Left lung (tissue), 10 donors: Measurements from ENCODE around the gene S100A14. TPM values are rescaled to one million over a fixed set of nuclear protein-coding genes. Genes with fewer than 3 reads are reported as not detected.

Experiments used
- ATAC-seq: fragments of 200-7000 bp; cut with Tn5 transposase; one replicate; pipeline ENCODE4 v1.9.1; 2020; ENCODE audit warnings: moderate library complexity
- DNase-seq, 4 donors: peaks; one replicate each; pipeline ENCODE4 v3.0.0-alpha.2; 2013 to 2020
- H3K27ac ChIP-seq, 2 donors: fragments of 200-600 bp; sonication (generic) in 1 of 2; one replicate each; pipeline versions ENCODE4 v1.5.0 to v1.8.0; 2020 to 2021
- H3K27me3 ChIP-seq, 2 donors: fragments of 200-600 bp; sonication (generic) in 1 of 2; one replicate each; pipeline versions ENCODE4 v1.5.0 to v1.8.0; 2020 to 2021
- H3K36me3 ChIP-seq, 2 donors: fragments of 200-600 bp; sonication (generic) in 1 of 2; one replicate each; pipeline versions ENCODE4 v1.5.0 to v1.8.0; 2020 to 2021
- H3K4me1 ChIP-seq, 2 donors: fragments of 200-600 bp; one replicate each; pipeline ENCODE4 v1.8.0; 2021
- H3K4me3 ChIP-seq, 2 donors: fragments of 200-600 bp; sonication (generic) in 1 of 2; one replicate each; pipeline versions ENCODE4 v1.5.0 to v1.8.0; 2020 to 2021; ENCODE audit warnings: mild to moderate bottlenecking in 1 of 2
- H3K9me3 ChIP-seq, 2 donors: fragments of 200-600 bp; sonication (generic) in 1 of 2; one replicate each; pipeline versions ENCODE4 v1.5.0 to v1.8.0; 2020 to 2021
- intact Hi-C, 2 donors: fragments of 100-400 bp; cut with DNase I; formaldehyde crosslinking; loops; one replicate each; pipeline versions ENCODE4 v1.11.2 to v1.14.2; 2022
- polyA plus RNA-seq, 6 donors: library from polyadenylated mRNA; unstranded; fragments of 120-200 nt; gene quantifications; one replicate each; pipeline ENCODE4 v1.2.1, GENCODE V29; 2013; ENCODE audit not compliant: insufficient read length in 6 of 6
- total RNA-seq, 2 donors: library from RNA; stranded (reverse); fragmentation: NEBNext Ultra II Directional; extraction: Animal tissue kit (Norgen Biotek cat#: 25700); gene quantifications; one replicate each; pipeline ENCODE4 v1.2.1, GENCODE V29; 2021
- TF ChIP-seq, protein P1 (sequence below), 2 donors: fragments of 200-600 bp; sonication (generic) in 1 of 2; IDR thresholded peaks; one replicate each; pipeline versions ENCODE4 v1.5.0 to v1.8.0; 2021; ENCODE audit warnings: antibody characterized with exemption in 2 of 2
- donor health status: DM: no; HTN: yes; CAD: no.
- donor health status: DM: no; HTN: no; CAD: no.

Gene S100A14
- total and polyA plus RNA-seq, 8 donors: 94.9 to 179 (median 144) TPM

GRCh38 chr1:153633754-153634665 lies 17.9 kb upstream of the S100A14 start, which contains the start of gene CHTOP:
Gene CHTOP (plus strand): TSS chr1:153634066. CDS start chr1:153636589, 2,523 bp downstream.
- intact Hi-C loops: no loop called here
- ATAC-seq (peak; percentile 98), DNase-seq (peak; percentile 96 to 99 (median 98))
- Histone ChIP-seq H3K27me3 (no peaks in the 10 kb centered on the region), H3K4me1 (peaks cover 14 to 39% of the 10 kb centered on the region in 2 donors), H3K27ac (peak within 1 kb of the TSS; percentile 99), H3K36me3 (peaks cover 5 to 39% of the 10 kb centered on the region in 2 donors), H3K9me3 (no peaks in the 10 kb centered on the region), H3K4me3 (peak within 1 kb of the TSS; percentile 55 to 76)
- TF ChIP-seq, protein P1, sequence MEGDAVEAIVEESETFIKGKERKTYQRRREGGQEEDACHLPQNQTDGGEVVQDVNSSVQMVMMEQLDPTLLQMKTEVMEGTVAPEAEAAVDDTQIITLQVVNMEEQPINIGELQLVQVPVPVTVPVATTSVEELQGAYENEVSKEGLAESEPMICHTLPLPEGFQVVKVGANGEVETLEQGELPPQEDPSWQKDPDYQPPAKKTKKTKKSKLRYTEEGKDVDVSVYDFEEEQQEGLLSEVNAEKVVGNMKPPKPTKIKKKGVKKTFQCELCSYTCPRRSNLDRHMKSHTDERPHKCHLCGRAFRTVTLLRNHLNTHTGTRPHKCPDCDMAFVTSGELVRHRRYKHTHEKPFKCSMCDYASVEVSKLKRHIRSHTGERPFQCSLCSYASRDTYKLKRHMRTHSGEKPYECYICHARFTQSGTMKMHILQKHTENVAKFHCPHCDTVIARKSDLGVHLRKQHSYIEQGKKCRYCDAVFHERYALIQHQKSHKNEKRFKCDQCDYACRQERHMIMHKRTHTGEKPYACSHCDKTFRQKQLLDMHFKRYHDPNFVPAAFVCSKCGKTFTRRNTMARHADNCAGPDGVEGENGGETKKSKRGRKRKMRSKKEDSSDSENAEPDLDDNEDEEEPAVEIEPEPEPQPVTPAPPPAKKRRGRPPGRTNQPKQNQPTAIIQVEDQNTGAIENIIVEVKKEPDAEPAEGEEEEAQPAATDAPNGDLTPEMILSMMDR (IDR thresholded peaks at IDR 0.05): no peak

DNA sequence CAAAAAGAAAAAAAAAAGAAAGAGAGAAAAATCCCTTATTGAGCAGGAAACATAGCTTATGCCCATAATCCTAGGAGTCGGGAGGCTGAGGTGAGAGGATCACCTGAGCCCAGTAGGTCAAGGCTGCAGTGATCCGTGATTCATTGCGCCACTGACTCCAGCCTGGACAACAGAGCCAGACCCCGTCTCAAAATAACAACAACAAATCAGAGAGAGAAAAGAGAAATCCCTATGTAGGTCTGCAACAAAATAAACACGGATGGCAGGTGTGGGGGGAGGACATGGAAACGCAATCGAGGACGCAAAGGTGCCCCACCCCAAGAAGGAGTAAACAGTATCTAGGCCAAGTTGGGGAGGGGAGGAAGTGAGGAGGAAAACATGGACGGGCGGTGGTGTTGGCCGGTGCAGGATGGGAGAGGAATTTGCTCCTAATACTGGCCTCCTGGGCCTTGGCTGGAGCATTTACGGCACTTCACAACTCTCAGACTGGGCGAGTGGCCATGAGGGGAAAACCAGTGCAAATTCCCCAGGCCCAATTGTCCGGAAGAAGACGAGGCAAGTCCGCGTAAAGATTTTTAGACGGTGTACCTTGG lies 17.1 kb upstream of the S100A14 start:
- H3K4me3 ChIP-seq: peak overlapping the region in 1 of 2 donors; percentile 76
- H3K4me1 ChIP-seq: peaks cover 14 to 39% of the 10 kb centered on the region in 2 donors
- H3K9me3 ChIP-seq: no peaks in the 10 kb centered on the region
- DNase-seq (no peak), ATAC-seq (peak; percentile 51)
- no peaks in the 10 kb centered on the region for H3K27me3 ChIP-seq
- intact Hi-C loops: no loop called here
- H3K36me3 ChIP-seq: peaks cover 4 to 31% of the 10 kb centered on the region in 2 donors
- peak overlapping the region; percentile 99 for H3K27ac ChIP-seq
- TF ChIP-seq, protein P1 (IDR thresholded peaks at IDR 0.05): no peak

DNA sequence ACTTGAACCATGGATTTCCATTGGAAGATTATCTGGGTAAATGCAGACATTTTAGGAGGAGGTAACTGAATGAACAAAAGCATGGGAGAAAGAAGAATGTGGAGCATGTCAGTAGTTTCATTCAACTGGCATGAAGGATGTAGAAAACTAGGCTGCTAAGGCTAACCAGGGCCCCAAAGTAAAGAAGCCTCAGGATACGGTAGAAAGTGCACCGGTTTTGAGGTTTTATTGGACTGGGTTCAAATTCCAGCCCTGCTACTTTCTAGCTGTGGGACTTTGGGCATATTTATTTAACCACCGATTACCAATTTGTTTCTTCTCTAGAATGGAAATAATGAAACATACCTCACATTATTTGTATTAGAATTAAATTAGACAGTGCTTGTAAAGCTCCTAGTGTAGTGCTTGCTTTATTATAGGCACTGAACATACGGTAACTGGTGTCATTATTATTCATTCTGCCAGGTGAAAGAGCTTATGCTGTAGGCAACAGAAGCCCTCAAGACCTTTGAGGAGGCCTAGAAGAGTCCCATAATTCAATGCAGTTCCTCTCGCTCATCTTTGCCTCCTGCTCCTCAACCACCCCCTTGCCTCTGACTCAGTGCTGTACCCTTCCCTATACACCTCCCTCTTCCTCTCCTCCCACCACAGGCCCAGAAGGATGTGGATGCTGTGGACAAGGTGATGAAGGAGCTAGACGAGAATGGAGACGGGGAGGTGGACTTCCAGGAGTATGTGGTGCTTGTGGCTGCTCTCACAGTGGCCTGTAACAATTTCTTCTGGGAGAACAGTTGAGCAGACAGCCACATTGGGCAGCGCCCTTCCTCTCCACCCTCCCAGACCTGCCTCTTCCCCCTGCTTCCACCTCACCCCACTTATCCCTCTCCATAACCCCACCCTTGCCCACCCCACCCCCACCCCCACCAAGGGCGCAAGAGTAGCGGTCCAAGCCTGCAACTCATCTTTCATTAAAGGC lies 15.2 kb upstream of the S100A14 start:
- no peak overlapping the region for H3K27ac ChIP-seq
- TF ChIP-seq, protein P1 (IDR thresholded peaks at IDR 0.05): no peak
- peaks cover 0 to 4% of the 10 kb centered on the region in 2 donors for H3K27me3 ChIP-seq
- H3K9me3 ChIP-seq: no peaks in the 10 kb centered on the region
- H3K36me3 ChIP-seq: peaks cover 0 to 12% of the 10 kb centered on the region in 2 donors
- ATAC-seq: no peak
- intact Hi-C loops: no loop called here
- H3K4me1 ChIP-seq: peaks cover 13 to 43% of the 10 kb centered on the region in 2 donors
- H3K4me3 ChIP-seq: no peak overlapping the region
- peak in 1 of 4 donors; percentile 26 for DNase-seq

DNA sequence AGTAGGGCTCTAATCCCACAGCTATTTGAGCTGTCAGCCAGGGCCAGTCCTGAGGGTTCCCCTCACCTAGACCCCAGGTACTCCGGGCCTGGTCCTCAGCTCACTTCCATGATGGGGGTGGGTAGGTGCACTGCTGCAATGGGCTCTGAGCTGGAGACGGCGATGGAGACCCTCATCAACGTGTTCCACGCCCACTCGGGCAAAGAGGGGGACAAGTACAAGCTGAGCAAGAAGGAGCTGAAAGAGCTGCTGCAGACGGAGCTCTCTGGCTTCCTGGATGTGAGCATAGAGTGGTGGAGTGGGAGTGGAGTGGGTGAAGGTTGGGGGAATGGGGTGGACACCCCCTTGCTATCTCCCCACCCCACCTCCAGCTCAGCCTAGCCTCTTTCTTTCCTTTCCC lies 14.3 kb upstream of the S100A14 start:
- Histone ChIP-seq H3K9me3 (no peaks in the 10 kb centered on the region), H3K36me3 (peaks cover 0 to 2% of the 10 kb centered on the region in 2 donors), H3K4me3 (no peak overlapping the region), H3K27me3 (peaks cover 0 to 4% of the 10 kb centered on the region in 2 donors), H3K27ac (peak overlapping the region in 1 of 2 donors; percentile 25), H3K4me1 (peaks cover 5 to 43% of the 10 kb centered on the region in 2 donors)
- intact Hi-C loops: no loop called here
- TF ChIP-seq, protein P1 (IDR thresholded peaks at IDR 0.05): no peak
- ATAC-seq: no peak
- DNase-seq: peak in 1 of 4 donors; percentile 34
